GM19239 (cell line): ENCODE data around the gene RGS17.
A peak's percentile ranks its signal among the peaks of the same experiment; 100 is the strongest.
"Not testable (repeated sequence)": the region's sequence is repeated elsewhere in the genome, so short reads cannot be mapped to it uniquely, and the experiment has no call there.

Experiments
- DNase-seq: peaks from one replicate; pipeline ENCODE4 v3.0.0; 2011; ENCODE audit warnings: low spot score; ENCODE audit not compliant: insufficient read length
- FAIRE-seq: peaks from 2 replicates; lab custom pipeline; 2011; peaks lifted over from hg19 to GRCh38; lab: Jason Lieb, UNC

Gene RGS17, protein sequence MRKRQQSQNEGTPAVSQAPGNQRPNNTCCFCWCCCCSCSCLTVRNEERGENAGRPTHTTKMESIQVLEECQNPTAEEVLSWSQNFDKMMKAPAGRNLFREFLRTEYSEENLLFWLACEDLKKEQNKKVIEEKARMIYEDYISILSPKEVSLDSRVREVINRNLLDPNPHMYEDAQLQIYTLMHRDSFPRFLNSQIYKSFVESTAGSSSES

DNA sequence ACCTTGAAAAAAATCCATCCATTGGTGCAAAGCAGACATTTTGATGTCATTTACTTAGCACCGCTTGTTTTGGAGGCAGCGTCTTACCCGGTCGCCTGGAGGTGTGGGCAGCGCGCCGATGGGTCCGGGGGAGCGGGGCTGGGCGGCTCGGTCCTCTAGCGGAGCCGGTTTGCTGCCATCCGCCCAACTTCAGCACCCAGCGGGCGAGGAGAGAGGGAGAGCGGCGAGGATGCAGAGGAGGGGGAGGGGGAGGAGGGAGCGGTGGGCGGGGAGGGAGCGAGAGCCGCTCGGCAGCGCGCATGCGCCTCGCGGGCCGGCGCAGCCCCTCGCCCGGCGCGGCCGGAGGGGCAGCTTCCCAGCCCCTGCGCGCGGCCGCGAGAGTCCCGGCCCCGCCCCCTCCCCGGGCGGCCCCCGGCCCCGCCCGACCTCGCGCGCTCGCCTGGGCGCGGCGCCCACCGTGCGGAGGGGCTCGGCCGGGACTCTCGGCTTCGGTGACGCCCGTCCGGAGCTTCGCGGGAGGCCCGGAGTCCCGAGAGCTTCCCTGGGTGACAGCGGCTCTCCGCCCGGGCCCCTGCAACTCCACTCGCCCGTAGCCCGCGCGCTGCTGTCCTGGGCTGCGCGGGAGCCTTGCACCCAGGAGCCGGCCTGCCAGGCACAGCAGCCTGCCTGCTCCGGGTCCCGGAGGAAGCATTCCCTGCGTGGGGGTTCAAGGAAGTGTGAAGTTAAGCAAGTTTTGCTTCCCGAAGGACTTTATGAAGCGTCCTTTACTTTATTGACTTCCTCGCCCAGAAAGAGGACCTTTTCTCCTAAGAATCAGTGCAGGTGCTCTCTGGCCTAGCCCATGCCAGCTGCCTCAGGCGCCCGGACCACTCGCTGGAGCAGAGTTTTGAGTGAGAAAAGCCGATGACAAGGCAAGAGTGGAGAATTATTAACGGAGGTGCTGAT lies at the start of gene RGS17:
Gene RGS17 (minus strand): TSS at position 246 of the 945 bp plus-strand sequence. CDS start 87,264 bp downstream, outside the sequence.
- FAIRE-seq = peak; percentile 48
- peak; percentile 96 for DNase-seq

GRCh38 chr6:153172815-153173214 lies 41.7 kb upstream of the RGS17 start:
- no peak for DNase-seq
- FAIRE-seq = no peak

GRCh38 chr6:153170511-153170910 lies 39.4 kb upstream of the RGS17 start:
- no peak for DNase-seq
- FAIRE-seq = no peak

- FAIRE-seq (no peak), DNase-seq (no peak)
These were observed 36.8 kb upstream of the RGS17 start for GRCh38 chr6:153167907-153168306.

- FAIRE-seq = no peak
- no peak for DNase-seq
These were observed 36.2 kb upstream of the RGS17 start for GRCh38 chr6:153167061-153167891.

- FAIRE-seq = no peak
- DNase-seq = no peak
These were observed 31.6 kb upstream of the RGS17 start for GRCh38 chr6:153162646-153163045.

GRCh38 chr6:153162172-153162571 lies 31.1 kb upstream of the RGS17 start:
- FAIRE-seq = no peak
- no peak for DNase-seq

- no peak for FAIRE-seq
- no peak for DNase-seq
These were observed 29.1 kb upstream of the RGS17 start for GRCh38 chr6:153160221-153160620.

- no peak for FAIRE-seq
- DNase-seq = no peak
These were observed 19.8 kb upstream of the RGS17 start for GRCh38 chr6:153150752-153151440.

- DNase-seq (no peak), FAIRE-seq (no peak)
These were observed 19.3 kb upstream of the RGS17 start for GRCh38 chr6:153150371-153150751.

GRCh38 chr6:153149891-153150290 lies 18.8 kb upstream of the RGS17 start:
- no peak for FAIRE-seq

GRCh38 chr6:153146413-153146812 lies 15.3 kb upstream of the RGS17 start:
- no peak for DNase-seq
- FAIRE-seq = no peak

More at GRCh38 chr6:153149891-153150290, 18.8 kb upstream of the RGS17 start:
- DNase-seq = no peak

- no peak for FAIRE-seq
- DNase-seq = no peak
These were observed 14.5 kb upstream of the RGS17 start for GRCh38 chr6:153145591-153145990.

DNA sequence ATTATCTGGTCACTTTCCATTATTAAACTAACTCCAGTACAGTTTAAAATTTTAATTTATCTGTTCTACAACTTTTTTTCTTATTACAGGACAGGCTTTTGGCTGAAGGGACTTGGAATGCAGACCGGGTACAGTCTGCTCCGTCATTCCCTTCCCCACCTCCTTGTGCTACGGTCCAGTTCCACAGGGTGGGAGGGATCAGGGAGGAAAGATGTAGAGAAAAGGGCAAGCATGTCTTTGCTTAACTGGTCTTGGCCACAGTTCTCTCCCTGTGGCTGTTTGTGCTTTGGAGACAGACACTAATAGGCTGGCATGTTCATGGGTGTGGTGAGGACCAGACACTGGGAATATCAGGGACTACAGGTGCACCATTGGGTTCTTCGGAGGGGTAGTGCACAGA lies 12.1 kb upstream of the RGS17 start:
- DNase-seq (no peak), FAIRE-seq (no peak)

DNA sequence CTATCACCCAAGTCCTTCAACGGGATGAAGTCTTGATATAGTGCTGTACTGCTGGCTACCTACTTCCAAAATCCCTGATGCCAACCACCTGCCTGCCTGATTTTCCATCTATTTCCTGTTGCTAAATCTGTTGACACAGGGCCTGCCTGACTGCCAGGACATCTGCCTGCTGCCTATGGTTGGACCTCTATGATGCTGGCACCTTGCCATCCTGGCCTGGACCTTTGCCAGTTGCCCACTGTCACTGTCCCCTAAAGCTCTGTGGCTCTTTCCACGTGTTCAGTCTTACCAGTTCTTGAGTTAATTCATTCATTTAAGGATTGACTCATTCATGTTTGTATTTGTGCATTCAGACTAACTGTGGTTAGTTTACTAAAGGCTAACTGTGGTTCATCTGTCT lies 9.2 kb upstream of the RGS17 start:
- FAIRE-seq (no peak), DNase-seq (no peak)

DNA sequence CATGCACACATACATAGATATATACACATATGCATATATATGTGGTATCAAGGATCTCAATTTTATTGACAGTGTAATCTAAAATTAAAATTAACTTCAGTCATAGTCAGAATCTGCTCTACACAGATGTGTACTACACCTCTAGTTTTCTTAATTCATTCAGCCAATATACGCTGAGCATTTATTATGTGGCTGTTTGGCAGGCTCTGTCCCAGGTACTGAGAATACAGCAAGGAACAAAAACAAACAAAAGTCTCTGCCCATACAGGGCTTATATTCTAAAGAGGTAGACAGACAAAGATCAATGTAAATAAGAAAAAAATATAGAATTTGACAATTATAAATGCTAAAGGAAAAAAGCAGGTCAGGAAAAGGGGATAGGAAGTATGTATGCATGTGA lies 7.8 kb upstream of the RGS17 start:
- no peak for FAIRE-seq
- no peak for DNase-seq

DNA sequence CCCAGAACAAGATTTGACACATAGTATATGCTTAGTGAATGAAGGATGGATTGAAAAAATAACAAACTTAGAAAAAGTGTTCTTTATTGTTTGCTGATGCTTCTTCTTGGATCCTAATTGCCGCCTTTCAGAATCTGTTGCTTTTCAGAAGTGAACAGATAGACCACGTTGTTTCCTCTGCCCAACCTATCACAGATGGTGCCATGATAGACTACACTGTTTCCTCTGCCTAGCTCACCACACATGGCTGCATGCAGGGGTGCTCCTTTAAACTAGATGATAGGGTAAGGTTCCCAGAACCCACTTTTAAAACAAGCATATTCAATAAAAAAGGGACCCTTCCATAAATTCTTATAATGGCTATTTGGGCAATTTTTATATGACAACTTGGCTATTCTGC lies 4.6 kb upstream of the RGS17 start:
- FAIRE-seq (no peak), DNase-seq (no peak)

DNA sequence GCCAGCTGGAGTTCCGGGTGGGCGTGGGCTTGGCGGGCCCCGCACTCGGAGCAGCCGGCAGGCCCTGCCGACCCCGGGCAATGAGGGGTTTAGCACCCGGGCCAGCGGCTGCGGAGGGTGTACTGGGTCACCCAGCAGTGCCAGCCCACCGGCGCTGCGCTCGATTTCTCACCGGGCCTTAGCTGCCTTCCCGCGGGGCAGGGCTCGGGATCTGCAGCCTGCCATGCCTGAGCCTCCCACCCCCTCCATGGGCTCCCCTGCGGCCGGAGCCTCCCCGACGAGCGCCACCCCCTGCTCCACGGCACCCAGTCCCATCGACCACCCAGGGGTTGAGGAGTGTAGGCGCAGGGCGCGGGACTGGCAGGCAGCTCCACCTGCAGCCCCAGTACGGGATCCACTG lies 2.6 kb upstream of the RGS17 start:
- FAIRE-seq, DNase-seq: not testable (repeated sequence)

GRCh38 chr6:153130515-153131036 lies 506 bp downstream of the RGS17 start:
- DNase-seq (peak; percentile 28), FAIRE-seq (no peak)
